Measurements from ENCODE around the gene SCAMP1.

- no peak for TF ChIP-seq CTCF (IDR thresholded peaks at IDR 0.05; ENCODE audit: insufficient read depth, low read length)
- TF ChIP-seq POLR2AphosphoS5 (IDR thresholded peaks at IDR 0.05; ENCODE audit: low read depth): no peak
- no peak for TF ChIP-seq GABPA (IDR thresholded peaks at IDR 0.05; ENCODE audit: low read depth)
- TF ChIP-seq REST (IDR thresholded peaks at IDR 0.05; ENCODE audit: insufficient replicate concordance, low read depth): no peak
- no peak for TF ChIP-seq SPI1 (IDR thresholded peaks at IDR 0.05; ENCODE audit: borderline replicate concordance, low read depth)
Observed at GRCh38 chr5:78490709-78491485, 130.5 kb downstream of the SCAMP1 start.
